HG02884 (cell line): ENCODE data around the gene TNRC18.
"Not testable (repeated sequence)": the region's sequence is repeated elsewhere in the genome, so short reads cannot be mapped to it uniquely, and the experiment has no call there.

Source experiments
- ATAC-seq: cut with Tn5 transposase; IDR thresholded peaks from one replicate; pipeline ENCODE4 v1.9.1; 2021; ENCODE audit warnings: mild to moderate bottlenecking, moderate library complexity; ENCODE audit not compliant: unreplicated experiment

TNRC18 gene

DNA sequence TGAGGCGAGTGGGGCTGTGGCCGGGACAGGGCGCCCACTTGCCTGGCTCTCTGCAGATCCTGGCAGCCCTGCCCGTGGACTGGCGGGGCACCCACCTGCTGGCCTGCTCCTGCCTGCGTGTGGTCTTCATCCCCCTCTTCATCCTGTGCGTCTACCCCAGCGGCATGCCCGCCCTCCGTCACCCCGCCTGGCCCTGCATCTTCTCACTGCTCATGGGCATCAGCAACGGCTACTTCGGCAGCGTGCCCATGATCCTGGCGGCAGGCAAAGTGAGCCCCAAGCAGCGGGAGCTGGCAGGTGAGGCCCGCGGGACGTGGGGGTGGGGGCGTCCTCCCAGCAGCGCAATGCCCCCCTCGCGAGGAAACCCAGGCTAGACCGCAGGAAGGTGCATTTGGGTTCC is 123.3 kb downstream of the TNRC18 start:
- ATAC-seq = no peak

DNA sequence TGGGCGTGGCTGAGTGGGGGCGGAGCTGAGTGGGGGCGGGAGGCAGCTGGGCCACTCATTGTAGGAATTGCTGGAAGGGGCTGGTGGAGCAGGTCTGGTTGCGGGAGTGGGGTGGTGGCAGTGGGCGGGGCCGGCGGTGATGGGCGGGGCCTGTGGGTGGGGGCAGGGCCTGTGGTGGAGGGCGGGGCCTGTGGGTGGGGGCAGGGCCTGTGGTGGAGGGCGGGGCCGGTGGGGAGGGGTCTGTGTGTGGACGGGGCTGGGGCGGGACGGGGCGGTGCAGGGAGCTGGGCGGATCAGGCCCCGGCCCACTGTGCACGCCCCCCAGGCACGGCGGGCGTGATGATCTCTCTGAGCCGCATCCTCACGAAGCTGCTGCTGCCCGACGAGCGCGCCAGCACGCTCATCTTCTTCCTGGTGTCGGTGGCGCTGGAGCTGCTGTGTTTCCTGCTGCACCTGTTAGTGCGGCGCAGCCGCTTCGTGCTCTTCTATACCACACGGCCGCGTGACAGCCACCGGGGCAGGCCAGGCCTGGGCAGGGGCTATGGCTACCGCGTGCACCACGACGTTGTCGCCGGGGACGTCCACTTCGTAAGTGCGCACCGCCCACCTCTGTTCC is 126.9 kb downstream of the TNRC18 start:
- no peak for ATAC-seq

DNA sequence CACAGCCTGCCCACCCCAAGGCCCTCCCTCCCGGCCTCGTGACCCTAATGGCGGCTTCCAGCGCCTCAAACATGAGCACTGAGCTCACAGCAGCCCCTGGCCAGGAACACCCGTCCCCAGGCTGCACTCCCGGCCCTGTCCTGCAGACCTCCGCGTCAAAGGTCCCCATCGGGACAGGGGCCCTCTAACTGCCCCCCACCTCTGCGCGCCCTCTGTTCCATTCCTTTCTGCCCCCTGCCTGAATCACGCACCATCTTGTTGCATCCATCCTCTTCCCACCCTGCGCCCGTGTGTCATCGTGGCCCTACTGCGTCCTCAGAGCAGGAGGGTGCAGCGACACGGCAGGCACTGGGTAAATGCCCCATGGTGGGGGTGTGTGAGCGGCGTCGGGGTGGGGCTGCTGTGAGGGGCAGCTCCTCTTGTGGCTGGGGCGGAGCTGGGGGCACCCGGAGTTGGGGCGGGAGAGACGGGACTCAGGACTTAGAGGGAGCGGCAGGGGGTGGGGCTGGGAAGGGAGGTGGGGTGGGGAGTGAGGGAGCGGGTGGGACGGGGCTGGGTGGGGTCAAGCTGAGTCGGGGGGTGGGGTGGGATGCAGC is 127.5 kb downstream of the TNRC18 start:
- no peak for ATAC-seq

DNA sequence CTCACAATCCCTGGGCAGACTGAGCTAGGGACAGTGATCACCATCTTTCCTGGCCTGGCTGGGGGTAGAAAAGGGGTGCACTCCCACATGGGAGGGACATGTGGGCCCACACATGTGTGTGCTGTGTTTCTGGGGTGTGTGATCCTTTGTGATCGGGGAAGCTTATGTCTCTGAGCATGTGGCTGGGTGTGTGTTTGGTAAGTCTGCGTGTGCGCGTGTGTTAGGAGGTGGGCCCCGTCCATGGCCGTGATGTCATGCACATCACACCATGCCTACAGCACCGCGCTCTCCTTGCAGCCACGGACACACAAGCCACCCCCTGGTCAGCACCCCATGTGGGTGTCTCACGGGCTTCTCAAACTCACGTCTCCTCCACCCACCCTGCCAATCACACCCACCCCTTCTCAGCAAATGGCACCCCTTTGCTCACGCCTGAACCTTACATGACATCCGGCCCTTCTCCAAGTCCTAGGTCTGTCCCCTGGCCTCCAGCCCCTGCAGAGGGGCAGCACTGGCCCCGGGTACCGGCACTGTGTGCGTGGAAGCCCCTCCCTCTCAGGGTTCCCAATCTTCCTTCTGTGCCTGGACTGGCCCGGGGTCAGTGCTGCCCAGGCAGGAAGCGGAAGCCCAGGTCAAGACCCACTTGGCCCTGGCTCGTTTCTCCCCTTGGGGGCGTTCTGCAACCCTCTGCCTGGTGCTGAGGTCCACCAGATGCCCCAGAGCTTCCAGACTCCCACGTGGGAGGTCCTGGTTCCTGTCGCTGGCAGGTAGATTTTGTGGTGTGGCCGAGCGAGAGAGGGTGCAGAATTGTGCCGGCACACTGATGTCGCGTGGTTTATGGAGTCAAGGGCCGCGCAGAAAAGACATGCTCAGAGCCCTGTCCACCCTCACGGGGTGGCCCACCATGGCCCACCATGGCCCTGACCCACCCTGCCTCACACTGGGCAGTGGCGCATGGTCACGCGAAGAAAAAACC is 128.3 kb downstream of the TNRC18 start:
- no peak for ATAC-seq

DNA sequence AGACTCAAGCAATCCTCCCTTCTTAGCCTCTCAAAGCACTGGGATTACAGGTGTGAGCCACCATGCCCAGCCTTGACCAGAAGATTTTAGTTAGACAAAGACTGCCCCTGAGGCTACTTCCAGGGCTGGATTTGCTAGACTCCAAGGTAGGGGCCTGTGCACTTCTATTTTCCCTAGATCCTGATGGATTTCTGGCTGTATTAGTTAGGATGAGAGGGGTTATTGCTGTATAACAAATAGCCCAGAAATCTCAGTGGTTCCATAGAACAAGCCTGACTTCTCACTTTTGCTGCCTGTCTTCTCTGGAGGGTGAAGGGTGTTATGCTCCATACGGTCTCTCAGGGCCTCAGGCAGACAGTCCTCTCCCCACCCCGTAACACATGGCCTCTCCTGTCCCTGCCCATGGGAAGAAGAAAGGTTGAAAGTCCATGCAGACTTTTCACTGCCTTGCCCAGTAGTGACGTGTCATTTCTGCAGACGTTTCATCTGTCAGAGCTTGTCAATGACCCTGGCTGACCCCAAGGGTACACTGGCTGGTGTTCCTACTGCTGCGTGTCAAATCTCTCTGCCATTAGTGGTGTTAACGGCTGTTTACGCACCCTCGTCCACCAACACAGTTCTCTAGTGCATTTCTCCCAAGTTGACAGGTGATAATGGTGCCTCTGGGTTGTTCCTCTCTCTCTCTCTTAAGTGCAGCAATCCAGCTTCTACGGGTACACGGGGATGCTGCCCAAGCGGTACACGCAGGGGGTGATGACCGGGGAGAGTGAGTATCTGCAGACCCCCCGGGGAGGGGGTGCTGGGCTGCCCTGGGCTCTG is 129.3 kb downstream of the TNRC18 start:
- no peak for ATAC-seq

DNA sequence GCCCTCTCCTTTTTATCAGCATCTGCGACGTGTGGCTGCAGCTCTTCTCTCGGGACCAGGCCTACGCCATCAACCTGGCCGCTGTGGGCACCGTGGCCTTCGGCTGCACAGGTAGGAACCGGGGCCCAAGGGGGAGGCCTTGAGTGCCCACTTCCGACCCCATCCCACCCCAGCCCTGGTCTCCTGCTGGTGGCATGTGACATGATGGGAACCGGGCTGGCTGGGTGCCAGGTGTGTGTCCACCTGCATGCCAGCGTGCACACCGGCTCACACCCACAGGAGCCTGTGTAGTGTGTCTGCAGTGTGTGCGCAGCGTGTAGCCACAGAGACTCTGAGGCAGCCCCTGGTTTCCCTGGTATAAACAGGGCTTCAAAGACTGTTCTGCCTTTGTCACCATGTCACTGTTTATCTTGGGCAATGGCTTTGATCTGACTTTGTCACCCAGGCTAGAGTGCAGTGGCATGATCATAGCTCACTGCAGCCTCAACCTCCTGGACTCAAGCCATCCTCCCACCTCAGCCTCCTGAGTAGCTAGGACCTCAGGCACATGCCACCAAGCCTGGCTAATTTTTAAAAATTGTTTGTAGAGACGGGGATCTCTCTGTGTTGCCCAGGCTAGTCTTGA is 131.8 kb downstream of the TNRC18 start:
- not testable (repeated sequence) for ATAC-seq

DNA sequence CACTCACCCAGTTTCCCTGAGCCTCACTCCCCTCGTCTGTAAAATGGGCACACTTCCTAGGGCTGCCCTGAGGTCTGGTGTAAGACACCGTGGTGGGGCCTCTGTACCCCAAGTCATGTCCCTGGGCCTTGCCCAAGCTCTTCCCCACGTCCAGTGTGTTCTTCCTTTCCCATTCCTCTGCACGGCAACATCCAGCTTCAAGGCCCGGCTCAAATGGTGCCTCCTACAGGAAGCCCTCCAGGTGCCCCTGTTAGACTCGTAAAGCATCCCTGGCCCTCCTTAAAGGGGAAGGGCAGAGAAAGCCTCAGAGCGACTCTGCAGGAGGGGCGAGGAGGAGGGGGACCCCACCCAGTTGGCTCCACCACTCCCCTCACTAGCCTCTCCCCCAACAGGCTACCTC is 132.3 kb downstream of the TNRC18 start:
- ATAC-seq = no peak

DNA sequence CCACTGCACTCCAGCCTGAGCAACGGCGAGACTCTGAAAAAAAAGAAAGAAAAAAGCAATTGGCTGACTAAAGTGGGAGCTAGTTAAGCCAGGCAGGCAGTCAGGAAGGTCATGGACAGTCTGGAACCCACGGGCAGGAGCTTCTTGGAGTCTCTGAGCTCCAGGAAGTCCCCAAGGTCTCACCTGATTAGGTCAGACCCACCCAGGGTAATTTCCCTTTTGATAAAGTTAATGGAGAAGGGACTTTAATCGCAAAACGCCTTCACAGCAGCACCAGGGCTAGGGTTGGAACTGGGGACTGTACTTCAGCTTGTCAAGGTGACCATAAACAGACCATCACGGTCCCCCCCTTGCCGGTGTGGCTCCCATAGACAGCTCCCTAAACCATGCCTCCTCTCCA is 134.3 kb downstream of the TNRC18 start:
- no peak for ATAC-seq

DNA sequence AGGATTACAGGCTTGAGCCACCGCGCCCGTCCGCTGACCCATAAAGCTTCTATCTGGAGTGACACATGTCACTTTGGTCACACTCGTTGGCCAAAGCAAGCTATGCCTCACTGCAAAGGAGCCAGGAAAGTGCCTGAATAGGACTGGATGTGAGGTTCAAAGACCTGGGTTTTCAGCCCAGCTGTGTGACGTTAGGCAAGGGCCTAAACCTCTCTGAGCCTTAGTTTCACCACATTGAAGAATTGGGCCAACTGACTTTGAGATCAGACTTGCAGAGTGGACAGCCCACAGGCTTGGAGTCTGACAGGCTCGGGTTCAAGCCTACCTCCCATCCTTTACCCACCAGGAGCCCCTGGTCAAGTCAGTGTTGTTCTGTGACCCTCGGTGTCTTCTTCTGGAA is 135.1 kb downstream of the TNRC18 start:
- ATAC-seq = not testable (repeated sequence)

DNA sequence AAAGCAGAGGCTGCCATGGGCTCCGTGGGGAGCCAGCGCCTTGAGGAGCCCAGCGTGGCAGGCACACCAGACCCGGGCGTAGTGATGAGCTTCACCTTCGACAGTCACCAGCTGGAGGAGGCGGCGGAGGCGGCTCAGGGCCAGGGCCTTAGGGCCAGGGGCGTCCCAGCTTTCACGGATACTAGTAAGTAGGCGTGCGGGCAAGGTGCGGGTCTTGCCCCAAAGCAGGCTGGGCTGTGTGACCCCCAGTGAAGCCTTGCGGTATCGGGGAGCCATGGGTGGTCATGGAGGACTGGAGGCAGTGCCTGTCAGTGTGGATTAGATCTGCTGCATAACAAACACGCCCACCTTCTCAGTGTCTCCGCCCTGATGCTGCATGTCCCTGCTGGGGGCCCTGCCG is 135.8 kb downstream of the TNRC18 start:
- no peak for ATAC-seq

DNA sequence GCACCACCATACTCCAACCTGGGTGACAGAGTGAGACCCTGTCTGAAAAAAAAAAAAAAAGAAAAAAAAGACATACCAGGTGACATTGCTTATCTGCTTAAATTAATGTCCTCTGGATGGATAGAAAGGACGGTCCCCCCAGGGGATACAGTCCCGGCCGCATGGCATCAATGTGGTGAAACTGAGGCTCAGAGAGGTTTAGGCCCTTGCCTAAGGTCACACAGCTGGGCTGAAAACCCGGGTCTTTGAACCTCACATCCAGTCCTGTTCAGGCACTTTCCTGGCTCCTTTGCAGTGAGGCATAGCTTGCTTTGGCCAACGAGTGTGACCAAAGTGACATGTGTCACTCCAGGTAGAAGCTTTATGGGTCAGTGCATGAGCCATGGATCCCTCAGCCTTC is 136.3 kb downstream of the TNRC18 start:
- not testable (repeated sequence) for ATAC-seq

DNA sequence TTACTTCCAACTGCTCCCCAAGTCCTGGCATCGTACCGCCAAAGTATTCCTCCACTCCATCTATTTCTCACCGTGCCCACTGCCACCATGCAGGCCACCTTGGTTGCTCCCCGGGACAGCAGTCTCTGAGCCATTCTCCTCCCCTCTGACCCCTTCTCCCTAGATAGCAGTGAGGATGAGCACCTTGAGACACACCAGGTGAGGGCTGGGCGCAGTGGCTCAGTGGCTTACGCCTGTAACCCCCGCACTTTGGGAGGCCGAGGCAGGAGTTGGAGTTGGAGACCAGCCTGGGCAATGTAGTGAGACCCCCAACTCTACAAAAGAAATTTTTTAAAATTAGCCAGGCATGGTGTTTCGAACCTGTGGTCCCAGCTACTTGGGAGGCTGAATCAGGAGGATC is 136.7 kb downstream of the TNRC18 start:
- ATAC-seq = no peak

DNA sequence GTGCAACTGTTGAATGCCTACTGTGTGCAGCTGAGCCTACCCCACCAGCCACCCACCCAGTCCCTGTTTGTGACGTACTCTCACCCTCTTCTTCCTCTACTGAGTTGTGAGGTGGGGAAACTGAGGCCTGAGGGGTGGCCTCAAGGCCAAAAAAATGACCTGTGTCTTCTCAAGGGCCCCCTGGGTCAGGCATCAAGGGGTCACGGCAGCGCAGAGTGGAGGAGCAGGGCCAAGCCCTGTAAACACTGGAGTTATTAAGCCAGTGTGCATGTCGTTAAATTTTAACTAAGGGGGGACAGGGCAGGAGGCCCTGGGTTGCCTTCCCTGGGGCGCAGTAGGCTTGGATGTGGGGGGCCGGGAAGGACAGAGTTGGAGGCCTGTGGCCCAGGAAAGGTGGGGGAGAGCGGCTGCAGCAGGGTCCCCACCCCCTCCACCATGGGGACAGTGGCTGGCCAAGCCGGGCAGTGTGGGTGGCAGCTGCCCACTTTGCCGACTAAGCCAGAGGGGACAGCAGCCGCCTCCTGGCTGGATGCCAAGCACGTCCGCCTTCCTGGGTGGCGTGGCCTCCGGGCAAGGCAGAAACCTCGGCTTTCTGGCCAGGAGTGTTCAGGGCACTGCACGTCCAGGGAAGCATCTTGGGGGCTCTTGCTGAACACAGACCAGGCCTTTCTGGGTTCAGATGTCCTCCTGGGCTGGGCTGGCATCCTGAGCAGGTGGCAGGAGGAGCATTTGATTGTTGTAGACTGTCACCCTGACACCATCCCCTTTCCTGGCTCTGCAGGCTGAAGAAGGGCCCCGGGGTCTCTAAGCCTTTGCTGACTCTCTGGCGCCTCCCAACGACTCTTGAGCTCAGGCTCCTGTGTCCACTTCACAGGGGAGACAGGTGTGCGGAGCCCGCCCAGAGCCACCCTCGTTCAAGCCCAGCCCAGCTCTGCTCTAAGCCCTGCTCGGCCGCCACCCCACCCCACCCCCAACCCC is 139.0 kb downstream of the TNRC18 start:
- ATAC-seq = no peak

DNA sequence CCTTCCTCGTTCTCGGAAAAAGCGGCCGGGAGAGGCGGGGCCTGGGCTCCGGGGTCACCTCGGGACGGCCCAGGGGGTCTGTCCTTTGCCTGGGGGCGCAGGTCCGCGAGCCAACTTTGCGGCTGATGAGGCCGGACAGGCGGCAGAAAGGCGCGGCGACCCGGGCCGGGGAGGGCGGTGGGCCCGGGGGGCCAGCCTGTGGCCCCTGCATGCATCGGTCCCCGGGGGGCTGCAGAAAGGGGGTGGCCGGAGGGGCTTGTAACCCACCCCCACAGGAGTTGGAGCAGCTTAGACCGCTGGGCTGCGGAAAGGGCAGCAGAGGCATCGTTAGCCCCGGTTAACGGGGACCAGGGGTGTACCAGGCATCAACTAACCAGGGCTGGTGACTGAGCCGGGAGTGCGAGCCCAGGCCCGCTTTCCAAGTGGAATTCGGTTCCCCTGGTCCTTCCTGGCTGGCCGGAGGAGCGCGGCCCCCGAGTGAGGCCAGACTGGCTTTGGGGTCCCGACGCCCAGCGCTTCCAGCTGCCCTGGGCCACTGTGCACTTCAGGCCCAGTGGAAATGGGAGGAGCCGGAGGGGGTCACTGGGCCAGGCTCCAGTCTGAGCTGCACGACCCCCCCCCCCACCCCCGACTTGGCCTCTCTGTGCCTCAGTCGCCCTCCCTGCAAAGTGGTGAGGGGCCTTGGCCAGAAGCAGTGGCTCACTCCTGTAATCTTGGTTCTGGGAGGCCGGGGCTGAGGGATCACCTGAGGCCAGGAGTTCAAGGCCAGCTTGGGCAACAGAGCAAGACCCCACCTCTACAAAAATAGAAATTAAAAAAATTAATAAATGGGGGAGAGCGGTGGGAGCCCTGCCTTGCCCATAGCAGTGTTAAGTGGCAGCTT is 140.0 kb downstream of the TNRC18 start:
- no peak for ATAC-seq

DNA sequence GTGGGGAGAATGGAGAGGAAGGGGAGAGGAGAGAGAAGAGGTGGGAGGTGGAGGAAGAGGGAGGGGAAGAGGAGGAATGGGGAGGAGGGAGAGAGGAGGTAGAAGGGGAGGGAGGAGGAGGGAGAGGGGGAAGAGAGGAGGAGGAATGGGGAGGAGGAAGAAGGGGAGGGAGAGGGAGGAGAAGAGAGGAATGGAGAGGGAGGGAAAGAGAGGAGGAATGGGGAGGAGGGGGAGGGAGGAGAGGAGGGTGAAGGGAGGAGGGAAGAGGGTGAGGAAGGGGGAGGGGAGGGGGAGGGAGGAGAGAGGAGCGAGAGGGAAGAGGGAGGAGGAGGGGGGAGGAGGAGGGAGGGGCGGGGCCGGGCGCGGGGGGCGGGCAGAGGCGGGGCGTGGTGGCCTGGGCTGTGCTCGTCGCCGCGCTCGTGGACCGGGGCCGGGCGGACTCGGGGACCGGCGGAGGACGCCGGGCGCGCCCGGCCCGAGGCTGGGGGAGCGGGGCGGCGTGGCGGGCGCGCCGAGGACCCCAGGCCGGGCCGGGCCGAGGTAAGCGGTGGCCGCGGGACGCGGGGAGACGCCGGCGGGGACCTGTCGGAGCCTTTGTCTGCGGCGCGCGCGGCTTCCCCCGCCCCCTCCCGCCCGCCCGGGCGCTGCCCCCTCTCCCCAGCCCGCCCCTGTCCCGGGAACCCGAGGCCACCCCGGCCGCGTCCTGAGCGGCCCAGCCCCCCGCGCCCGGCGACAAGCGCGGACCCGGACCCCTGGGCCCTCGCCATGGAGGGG is 140.9 kb downstream of the TNRC18 start, which contains the start of gene SLC29A4:
Gene SLC29A4 (plus strand): TSS at position 401 of the 774 bp plus-strand sequence. CDS start 4,874 bp downstream, outside the sequence.
- ATAC-seq = no peak

DNA sequence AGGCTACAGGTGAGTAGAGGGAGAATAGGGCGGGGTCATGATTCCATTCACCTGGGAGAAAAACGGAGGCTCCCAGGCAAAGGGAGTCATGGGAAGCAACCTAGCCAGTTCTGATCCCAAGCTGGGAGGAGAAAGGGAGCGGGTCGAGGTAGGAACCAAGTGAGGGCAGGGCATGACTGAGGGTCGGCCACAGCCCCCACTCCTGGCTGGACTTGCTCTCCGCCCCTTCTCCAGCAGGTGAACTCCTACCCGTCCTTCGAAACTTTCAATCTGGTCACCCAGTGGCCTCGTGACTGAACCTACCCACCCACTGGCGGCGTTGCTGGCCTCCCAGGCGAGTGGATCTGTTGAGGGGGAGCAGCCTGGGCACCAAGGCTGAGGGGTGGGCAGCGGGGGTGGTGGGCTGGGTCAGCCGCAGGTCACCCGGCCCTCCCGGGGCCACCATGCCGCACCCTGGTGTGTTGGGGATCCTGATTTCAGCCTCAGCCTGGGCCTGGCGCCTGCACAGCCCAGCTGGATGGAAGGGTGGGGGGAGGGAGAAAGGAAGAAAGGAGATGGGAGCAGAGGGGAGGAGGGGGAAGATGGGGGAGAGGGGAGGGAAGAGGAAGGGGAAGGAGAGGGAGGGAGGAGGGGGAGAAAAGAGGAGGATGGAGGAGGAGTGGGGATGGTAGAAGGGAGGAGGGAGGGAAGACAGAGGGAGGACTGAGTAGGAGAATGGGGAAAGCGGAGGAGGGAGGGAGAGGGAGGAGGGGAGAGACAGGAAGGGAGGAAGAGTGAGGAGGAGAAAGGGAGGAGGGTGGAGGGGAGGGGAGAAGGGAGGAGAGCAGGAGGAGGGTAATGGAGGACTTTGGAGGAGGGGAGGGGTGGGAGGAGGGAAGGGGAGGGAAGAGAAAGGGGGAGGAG is 141.8 kb downstream of the TNRC18 start:
- ATAC-seq = not testable (repeated sequence)
